RPMI8226 (cell line): ENCODE data around the gene LY6G6F.

Experiments
- DNase-seq: peaks from one replicate; pipeline ENCODE4 v3.0.0-alpha.2; 2015

The LY6G6F gene

GRCh38 chr6:31740397-31741223 is 33.9 kb downstream of the LY6G6F start:
- DNase-seq = peak; percentile 58

GRCh38 chr6:31741815-31742214 is 35.1 kb downstream of the LY6G6F start:
- no peak for DNase-seq

GRCh38 chr6:31742894-31743293 is 36.2 kb downstream of the LY6G6F start:
- DNase-seq = no peak

DNA sequence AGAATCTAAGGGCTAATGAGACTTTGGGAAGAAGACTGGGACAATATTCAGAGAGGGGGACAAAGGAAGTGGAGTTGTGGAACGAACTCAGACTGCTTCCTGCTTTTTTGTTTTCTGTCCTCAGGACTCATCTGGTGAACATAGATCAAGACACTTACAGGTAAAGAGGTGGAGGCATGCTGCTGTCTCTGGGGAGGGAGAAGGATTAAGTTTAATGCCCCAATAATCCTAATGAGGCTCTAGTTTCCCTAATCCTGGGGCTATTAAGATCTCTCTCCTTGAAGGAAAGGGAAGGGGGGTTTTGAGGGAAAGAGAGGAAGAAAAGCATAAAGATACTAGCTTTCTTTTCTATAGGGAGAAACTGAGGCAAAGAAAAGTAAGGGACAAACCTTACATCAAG is 37.8 kb downstream of the LY6G6F start:
- no peak for DNase-seq

DNA sequence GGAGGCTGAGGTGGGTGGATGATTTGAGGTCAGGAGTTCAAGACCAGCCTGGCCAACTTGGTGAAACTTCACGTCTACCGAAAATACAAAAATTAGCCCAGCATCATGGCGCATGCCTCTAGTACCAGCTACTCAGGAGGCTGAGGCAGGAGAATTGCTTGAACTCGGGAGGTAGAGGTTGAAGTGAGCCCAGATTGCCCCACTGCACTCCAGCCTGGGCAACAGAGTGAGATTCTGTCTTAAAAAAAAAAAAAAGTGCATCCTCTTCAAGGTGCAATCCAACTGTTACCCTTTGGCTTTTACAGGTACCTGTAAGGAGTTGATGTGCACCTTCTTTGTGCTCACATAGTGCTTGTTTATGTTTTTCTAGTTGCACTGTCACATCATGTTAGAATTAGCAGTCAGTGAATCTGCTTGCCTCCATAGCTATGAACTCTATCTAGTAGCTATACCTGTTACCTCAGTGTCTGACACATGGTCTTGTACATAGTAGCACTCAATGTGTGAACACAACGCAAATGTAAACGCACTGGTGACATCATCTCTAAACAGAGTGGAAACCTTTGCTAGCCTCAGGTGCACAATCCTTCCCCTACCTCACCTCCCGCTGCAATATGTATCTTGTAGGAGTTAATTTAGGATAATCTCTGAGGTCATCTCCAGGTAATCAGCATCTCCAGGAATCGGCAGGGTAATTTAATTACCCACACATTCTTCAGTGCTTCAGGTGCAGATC is 42.8 kb downstream of the LY6G6F start:
- DNase-seq = no peak

DNA sequence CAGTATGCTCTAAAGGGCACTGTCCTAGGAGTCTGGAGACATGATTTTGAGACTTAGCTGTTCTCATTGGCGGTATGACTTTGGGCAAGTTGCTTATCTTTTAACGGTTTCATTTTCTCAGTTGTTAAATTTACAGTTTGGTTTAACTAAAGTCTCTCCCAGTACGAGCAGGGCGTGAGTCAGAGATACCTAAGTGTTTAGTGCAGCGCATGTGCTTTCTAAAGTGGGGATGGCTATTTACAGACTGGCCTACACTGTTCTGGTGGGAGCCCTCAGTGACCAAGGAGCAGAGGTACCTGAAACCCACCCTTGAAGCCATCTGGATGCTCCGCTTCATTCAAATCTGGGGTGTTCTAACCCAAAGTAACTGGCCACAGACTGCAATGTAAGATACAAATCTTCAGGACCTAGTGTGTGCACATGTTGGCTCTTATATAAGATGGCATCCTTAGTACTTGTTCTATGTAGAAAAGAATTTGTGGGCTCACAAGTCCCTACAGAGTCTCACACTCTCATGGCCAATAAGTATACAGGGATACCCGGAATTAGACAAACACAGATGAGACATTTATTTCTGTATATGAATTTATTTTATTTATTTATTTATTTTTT is 43.9 kb downstream of the LY6G6F start:
- no peak for DNase-seq

DNA sequence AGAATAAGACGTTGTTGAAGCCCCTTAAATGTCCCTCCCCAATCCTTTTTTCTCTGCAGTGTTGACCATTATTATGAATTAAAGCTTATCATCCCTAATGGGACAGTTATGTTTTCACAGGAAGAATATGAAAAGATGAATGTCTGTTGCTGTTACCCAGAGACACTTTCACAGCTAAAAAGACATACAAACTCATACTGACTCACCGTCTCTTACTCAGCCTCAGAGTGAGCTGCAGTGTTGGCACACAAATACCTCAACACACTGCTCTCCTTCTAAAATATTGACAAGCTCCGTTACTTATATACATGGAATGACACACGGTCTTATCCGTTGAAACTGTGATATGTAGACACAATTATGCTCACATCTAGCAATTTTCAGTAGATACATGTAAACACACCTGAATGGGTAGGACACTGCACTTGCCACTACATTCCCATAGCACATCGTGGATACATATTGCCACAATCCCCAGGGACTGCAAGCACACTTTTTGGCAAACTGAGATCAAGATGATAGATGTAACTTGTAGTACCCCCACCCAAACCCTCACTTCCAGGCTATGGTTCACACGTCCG is 46.2 kb downstream of the LY6G6F start:
- DNase-seq = no peak

GRCh38 chr6:31758281-31758680 is 51.6 kb downstream of the LY6G6F start:
- DNase-seq = no peak
